Body of pancreas (tissue), 4 donors: ENCODE data around the gene USH2A. TPM values are rescaled to one million over a fixed set of nuclear protein-coding genes. Genes with fewer than 3 reads are reported as not detected.

Experiments
- ATAC-seq: fragments of 150-250 bp; one replicate; pipeline ENCODE4 v1.9.1; 2016
- DNase-seq, 4 donors: peaks; one replicate each; pipeline ENCODE4 v3.0.0-alpha.2; 2019
- H3K27ac ChIP-seq, 4 donors: fragments of 200-600 bp; sonication (generic); 1 replicate in 3 of 4; 2 replicates in 1 of 4; pipeline versions ENCODE4 v1.5.1 to v1.6.1; 2016 to 2019; ENCODE audit warnings: mild to moderate bottlenecking in 1 of 4, mixed read lengths in 1 of 4, moderate library complexity in 1 of 4
- H3K27me3 ChIP-seq, 2 donors: fragments of 200-600 bp; sonication (generic); one replicate each; pipeline ENCODE4 v1.6.0; 2016; ENCODE audit warnings: mild to moderate bottlenecking in 1 of 2
- H3K36me3 ChIP-seq, 2 donors: fragments of 200-600 bp; sonication (generic); replicated peaks in 1 of 2; 2 replicates each; pipeline ENCODE4 v1.5.1; 2016; ENCODE audit warnings: low read depth in 2 of 2; ENCODE audit not compliant: insufficient read depth in 1 of 2
- H3K4me1 ChIP-seq: fragments of 200-600 bp; sonication (generic); one replicate; pipeline ENCODE4 v1.6.0; 2016
- H3K4me3 ChIP-seq, 2 donors: fragments of 200-600 bp; sonication (generic); 1 replicate in 1 of 2; 2 replicates in 1 of 2; pipeline ENCODE4 v1.5.1; 2016 to 2019
- H3K9me3 ChIP-seq, 3 donors: fragments of 200-600 bp; sonication (generic); 1 replicate in 2 of 3; 2 replicates in 1 of 3; pipeline ENCODE4 v1.5.1; 2016
- POLR2A ChIP-seq, 3 donors: fragments of 450-650 bp; IDR thresholded peaks; one replicate each; pipeline ENCODE4 v1.6.1; 2016; ENCODE audit warnings: antibody characterized with exemption in 3 of 3, mild to moderate bottlenecking in 2 of 3
- WGBS, 2 donors: methylation state at CpG; one replicate each; pipeline ENCODE4 v1.1.5; 2017; 5-methylcytosine and 5-hydroxymethylcytosine counted together
- intact Hi-C: fragments of 100-400 bp; cut with DNase I; formaldehyde crosslinking; loops from one replicate; pipeline ENCODE4 v1.15.1; 2023
- total RNA-seq, 2 donors: library from RNA; depleted of rRNA; stranded (reverse); fragments of >200 nt; gene quantifications; one replicate each; pipeline ENCODE4 v1.1.0, GENCODE V29; 2016
- TF ChIP-seq, protein P1 (sequence below), 7 experiments: fragments of 450-650 bp in 4 of 7; fragments of 200-600 bp in 3 of 7; sonication (generic) in 3 of 7; IDR thresholded peaks; one replicate each; pipeline ENCODE4 v1.5.1; 2016 to 2019; ENCODE audit warnings: antibody characterized with exemption in 7 of 7

Gene USH2A
- total RNA-seq, 2 donors from 2014 or later: 0.26 to 0.33 TPM

DNA sequence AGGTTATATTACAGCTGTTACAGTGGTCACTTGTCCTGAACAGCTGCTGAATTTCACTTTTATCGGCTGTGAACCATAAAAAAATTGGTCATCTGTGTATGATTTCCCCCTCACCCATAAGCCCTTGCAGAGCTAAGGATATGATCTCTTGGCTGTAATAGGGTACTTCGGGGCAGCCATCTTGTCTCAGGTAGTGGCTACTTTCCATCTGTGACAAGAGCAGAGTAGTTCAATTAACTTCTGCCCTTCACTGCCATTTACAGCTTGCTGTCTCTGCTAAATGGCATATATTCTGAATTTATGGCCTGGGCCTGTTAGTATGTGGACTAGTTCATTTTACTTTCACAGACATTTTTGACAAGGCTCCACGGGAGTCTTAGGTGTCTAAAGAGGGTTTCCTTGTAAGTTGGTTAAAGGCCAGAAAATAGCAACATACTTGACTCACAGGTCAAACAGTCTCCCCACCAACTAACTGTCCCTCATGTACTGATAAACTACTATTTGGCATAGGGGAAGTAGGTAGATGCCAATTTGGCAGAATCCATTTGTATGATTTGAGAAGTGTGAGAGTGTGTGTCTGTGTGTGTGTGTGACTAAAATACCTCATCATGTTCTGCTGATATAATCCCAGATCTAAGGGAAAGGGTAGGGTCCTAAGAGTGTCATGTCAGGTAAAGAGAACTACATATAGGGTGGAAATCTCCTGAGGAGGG, 704.5 kb downstream of the USH2A start:
- ATAC-seq (no peak), DNase-seq (no peak)
- H3K27me3 ChIP-seq: no peaks in the 10 kb centered on the region
- 38 to 43% methylated on average over 3 of the region's 3 CpGs for WGBS, 2 donors
- intact Hi-C loops: no loop called here
- H3K27ac ChIP-seq: no peak overlapping the region
- no peak overlapping the region for H3K4me3 ChIP-seq
- no peaks in the 10 kb centered on the region for H3K9me3 ChIP-seq
- TF ChIP-seq, protein P1, sequence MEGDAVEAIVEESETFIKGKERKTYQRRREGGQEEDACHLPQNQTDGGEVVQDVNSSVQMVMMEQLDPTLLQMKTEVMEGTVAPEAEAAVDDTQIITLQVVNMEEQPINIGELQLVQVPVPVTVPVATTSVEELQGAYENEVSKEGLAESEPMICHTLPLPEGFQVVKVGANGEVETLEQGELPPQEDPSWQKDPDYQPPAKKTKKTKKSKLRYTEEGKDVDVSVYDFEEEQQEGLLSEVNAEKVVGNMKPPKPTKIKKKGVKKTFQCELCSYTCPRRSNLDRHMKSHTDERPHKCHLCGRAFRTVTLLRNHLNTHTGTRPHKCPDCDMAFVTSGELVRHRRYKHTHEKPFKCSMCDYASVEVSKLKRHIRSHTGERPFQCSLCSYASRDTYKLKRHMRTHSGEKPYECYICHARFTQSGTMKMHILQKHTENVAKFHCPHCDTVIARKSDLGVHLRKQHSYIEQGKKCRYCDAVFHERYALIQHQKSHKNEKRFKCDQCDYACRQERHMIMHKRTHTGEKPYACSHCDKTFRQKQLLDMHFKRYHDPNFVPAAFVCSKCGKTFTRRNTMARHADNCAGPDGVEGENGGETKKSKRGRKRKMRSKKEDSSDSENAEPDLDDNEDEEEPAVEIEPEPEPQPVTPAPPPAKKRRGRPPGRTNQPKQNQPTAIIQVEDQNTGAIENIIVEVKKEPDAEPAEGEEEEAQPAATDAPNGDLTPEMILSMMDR (IDR thresholded peaks at IDR 0.05): no peak
- TF ChIP-seq POLR2A (IDR thresholded peaks at IDR 0.05): no peak
- H3K4me1 ChIP-seq: no peaks in the 10 kb centered on the region
- no peaks in the 10 kb centered on the region for H3K36me3 ChIP-seq

DNA sequence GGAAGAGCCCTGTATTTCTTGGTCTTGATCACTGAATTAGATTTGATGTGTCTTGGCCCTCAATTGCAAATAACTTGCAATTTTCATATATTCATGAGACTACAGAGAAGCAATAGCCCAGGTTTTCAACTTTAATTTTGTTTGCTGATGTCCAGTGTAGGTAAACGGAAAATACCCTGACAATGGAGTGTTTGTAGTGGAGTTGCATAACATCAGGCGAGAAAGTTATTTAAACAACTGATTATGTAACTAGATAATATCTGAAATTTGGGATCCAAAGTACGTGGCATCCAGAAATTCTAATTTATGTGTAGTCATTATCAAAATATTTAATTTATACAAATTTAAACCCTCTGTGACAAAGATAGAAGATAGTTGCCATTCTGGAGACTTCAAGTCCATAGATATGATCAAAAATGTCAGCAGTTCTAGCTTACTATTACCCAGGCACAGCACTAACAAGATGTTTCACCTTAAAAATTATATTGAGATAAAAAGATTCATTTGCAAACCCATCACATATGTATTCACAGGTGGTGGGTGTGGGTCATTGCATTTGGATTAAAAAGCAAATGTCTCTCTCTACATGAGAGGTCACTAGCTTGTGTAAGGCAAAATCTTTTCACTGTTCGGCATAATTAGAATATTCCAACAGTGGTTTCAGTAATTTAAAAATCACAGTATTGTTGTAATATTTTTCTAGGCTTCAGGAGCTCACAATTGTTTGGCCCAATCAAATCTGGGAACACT, 705.4 kb downstream of the USH2A start:
- DNase-seq: no peak
- TF ChIP-seq, protein P1 (IDR thresholded peaks at IDR 0.05): no peak
- TF ChIP-seq POLR2A (IDR thresholded peaks at IDR 0.05): no peak
- WGBS, 2 donors: 23 to 32% methylated on average over 4 of the region's 4 CpGs
- Histone ChIP-seq H3K27me3 (no peaks in the 10 kb centered on the region), H3K4me3 (no peak overlapping the region), H3K4me1 (no peaks in the 10 kb centered on the region), H3K27ac (no peak overlapping the region), H3K9me3 (no peaks in the 10 kb centered on the region), H3K36me3 (no peaks in the 10 kb centered on the region)
- ATAC-seq: no peak
- intact Hi-C loops: no loop called here

DNA sequence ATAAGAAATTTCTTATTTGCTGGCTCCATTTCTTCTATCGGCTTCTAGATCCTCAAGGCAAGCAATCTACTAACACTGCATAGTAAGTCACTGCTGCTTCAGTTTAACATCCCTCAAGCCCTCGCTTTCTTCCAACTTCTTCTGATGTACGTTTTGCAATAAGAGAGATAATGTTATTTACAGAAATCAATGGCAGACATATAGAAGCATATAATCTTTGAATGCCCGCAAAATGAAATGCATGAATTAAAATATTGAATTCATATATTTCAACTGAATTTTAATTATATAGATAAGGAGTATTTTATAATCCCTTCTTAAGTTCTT, 712.4 kb downstream of the USH2A start:
- Histone ChIP-seq H3K9me3 (no peaks in the 10 kb centered on the region), H3K27ac (no peak overlapping the region), H3K4me3 (no peak overlapping the region), H3K36me3 (no peaks in the 10 kb centered on the region), H3K27me3 (no peaks in the 10 kb centered on the region), H3K4me1 (no peaks in the 10 kb centered on the region)
- intact Hi-C loops: no loop called here
- ATAC-seq: no peak
- no peak for DNase-seq
- TF ChIP-seq, protein P1 (IDR thresholded peaks at IDR 0.05): no peak
- TF ChIP-seq POLR2A (IDR thresholded peaks at IDR 0.05): no peak
- WGBS, 2 donors: 62 to 67% methylated on average over 4 of the region's 4 CpGs

DNA sequence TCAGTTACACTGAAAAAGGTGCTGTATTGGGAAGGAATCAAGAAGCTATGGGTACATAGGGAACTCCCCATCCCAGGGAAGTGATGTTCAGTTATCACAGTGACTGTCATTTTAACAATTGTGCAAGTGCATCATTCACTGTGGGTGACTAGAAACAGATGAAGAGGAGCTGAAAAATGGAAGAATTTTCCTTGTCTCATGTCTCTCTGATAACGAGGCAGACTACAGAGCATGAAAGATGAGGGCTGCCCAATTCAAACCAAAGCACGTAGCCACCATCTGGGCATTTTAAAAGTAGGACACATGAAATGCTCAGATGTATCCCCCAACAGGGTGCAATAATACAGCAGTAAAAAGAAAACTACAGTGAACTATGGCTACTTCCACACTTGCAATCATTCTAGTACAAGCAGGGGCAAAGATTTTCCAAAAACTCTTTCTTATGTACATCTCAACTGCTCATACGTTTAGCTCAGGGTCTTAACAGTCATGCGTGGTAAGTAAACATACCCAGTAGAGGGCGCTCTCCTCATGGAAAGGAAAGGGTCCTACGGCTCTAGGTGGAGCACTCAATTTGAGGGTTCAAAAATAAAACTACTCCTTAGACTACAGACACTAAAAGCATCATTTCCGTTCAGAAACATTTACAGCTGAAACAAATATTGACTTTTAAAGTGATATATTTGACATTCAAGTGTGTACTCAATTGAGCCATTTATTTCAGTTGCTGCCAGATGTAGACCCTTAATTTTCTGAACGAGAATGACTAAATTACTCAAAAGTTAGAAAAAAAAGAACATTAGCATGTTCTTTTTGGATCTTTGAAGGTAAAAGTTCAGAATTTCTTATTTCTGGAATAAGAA, 713.0 kb downstream of the USH2A start:
- no peaks in the 10 kb centered on the region for H3K4me1 ChIP-seq
- no peak overlapping the region for H3K4me3 ChIP-seq
- no peaks in the 10 kb centered on the region for H3K36me3 ChIP-seq
- no peaks in the 10 kb centered on the region for H3K9me3 ChIP-seq
- intact Hi-C loops: no loop called here
- no peak for TF ChIP-seq POLR2A (IDR thresholded peaks at IDR 0.05)
- TF ChIP-seq, protein P1 (IDR thresholded peaks at IDR 0.05): peak in 5 of 7 experiments; percentile 18 to 46 (median 30)
- no peak overlapping the region for H3K27ac ChIP-seq
- 18 to 20% methylated on average over 8 of the region's 8 CpGs for WGBS, 2 donors
- ATAC-seq: no peak
- H3K27me3 ChIP-seq: no peaks in the 10 kb centered on the region
- DNase-seq: peak in 3 of 4 donors; percentile 14 to 33 (median 28)
